HEK293 (cell line): ENCODE data around the gene ZNF236.

Experiments
- CTCF ChIA-PET: fragments of 350-600 bp; formaldehyde crosslinking; extraction: SDS; loops from one replicate; lab custom pipeline; 2021; ENCODE audit warnings: antibody characterized with exemption; lab: Yijun Ruan, JAX
- POLR2A ChIA-PET: fragments of 300-600 bp; formaldehyde crosslinking; extraction: SDS; loops from one replicate; lab custom pipeline; 2020; ENCODE audit warnings: antibody characterized with exemption, inconsistent platforms; lab: Yijun Ruan, JAX
- H3K27ac ChIP-seq: fragments of 200-500 bp; sonication (Bioruptor generic); 2 replicates; pipeline ENCODE4 v1.5.1; 2014; ENCODE audit warnings: low read depth, low read length, control low read depth, inconsistent platforms; ENCODE audit errors: extremely low read depth
- H3K36me3 ChIP-seq, 2 experiments: fragments of 200-500 bp in 1 of 2; sonication (Bioruptor generic) in 1 of 2; 1 replicate in 1 of 2; 2 replicates in 1 of 2; pipeline ENCODE4 v1.5.1; 2014 to 2017; ENCODE audit warnings: inconsistent platforms in 2 of 2, low read length in 2 of 2; ENCODE audit not compliant: control insufficient read depth in 2 of 2, insufficient read depth in 1 of 2
- H3K4me1 ChIP-seq: fragments of 200-500 bp; sonication (Bioruptor generic); 2 replicates; pipeline ENCODE4 v1.5.1; 2014; ENCODE audit warnings: mild to moderate bottlenecking, low read length, inconsistent platforms; ENCODE audit not compliant: control insufficient read depth, insufficient read depth
- H3K4me3 ChIP-seq: 2 replicates; pipeline ENCODE4 v1.5.1; 2011; ENCODE audit warnings: low read depth, mild to moderate bottlenecking, control low read depth, low read length, moderate library complexity
- H3K9me3 ChIP-seq: fragments of 200-500 bp; sonication (Bioruptor generic); 2 replicates; pipeline ENCODE4 v1.5.1; 2014; ENCODE audit warnings: low read depth, low read length, inconsistent platforms; ENCODE audit not compliant: control insufficient read depth, insufficient read depth
- SCRT1 ChIP-seq: fragments of 450-650 bp; formaldehyde crosslinking; IDR thresholded peaks from 2 replicates; pipeline ENCODE4 v1.5.1; 2016; ENCODE audit warnings: missing biosample characterization, missing genetic modification characterization, borderline replicate concordance
- SP3 ChIP-seq: fragments of 450-650 bp; formaldehyde crosslinking; IDR thresholded peaks from 2 replicates; pipeline ENCODE4 v1.5.1; 2016; ENCODE audit warnings: missing biosample characterization, missing genetic modification characterization
- TRIM28 ChIP-seq: IDR thresholded peaks from 2 replicates; pipeline ENCODE4 v1.6.1; 2011; ENCODE audit warnings: low read length, control low read depth, borderline replicate concordance
- YY1 ChIP-seq: fragments of 450-650 bp; formaldehyde crosslinking; IDR thresholded peaks from 2 replicates; pipeline ENCODE4 v1.5.1; 2018; ENCODE audit warnings: missing biosample characterization, missing genetic modification characterization
- ZBTB11 ChIP-seq: fragments of 450-650 bp; formaldehyde crosslinking; conservative IDR thresholded peaks from 2 replicates; pipeline ENCODE4 v1.5.1; 2016; ENCODE audit warnings: low read depth, missing biosample characterization, missing genetic modification characterization
- ZFP37 ChIP-seq: fragments of 450-650 bp; formaldehyde crosslinking; IDR thresholded peaks from 2 replicates; pipeline ENCODE4 v1.5.1; 2016; ENCODE audit warnings: missing biosample characterization, missing genetic modification characterization
- ZIC2 ChIP-seq: fragments of 450-650 bp; formaldehyde crosslinking; IDR thresholded peaks from 2 replicates; pipeline ENCODE4 v1.5.1; 2016; ENCODE audit warnings: missing biosample characterization, missing genetic modification characterization
- ZNF114 ChIP-seq: fragments of 450-650 bp; formaldehyde crosslinking; IDR thresholded peaks from 2 replicates; pipeline ENCODE4 v1.5.0; 2017; ENCODE audit warnings: missing biosample characterization, missing genetic modification characterization
- ZNF121 ChIP-seq: fragments of 450-650 bp; formaldehyde crosslinking; IDR thresholded peaks from 2 replicates; pipeline ENCODE4 v1.5.1; 2016; ENCODE audit warnings: missing biosample characterization, missing genetic modification characterization
- ZNF133 ChIP-seq: fragments of 450-650 bp; formaldehyde crosslinking; IDR thresholded peaks from 2 replicates; pipeline ENCODE4 v1.5.1; 2016; ENCODE audit warnings: missing biosample characterization, missing genetic modification characterization
- ZNF155 ChIP-seq: fragments of 450-650 bp; formaldehyde crosslinking; IDR thresholded peaks from 2 replicates; pipeline ENCODE4 v1.5.1; 2016; ENCODE audit warnings: missing biosample characterization, missing genetic modification characterization
- ZNF157 ChIP-seq: fragments of 450-650 bp; formaldehyde crosslinking; IDR thresholded peaks from 2 replicates; pipeline ENCODE4 v1.5.1; 2016; ENCODE audit warnings: missing biosample characterization, missing genetic modification characterization
- ZNF16 ChIP-seq: fragments of 450-650 bp; formaldehyde crosslinking; IDR thresholded peaks from 2 replicates; pipeline ENCODE4 v1.5.1; 2016; ENCODE audit warnings: low read depth, missing biosample characterization, missing genetic modification characterization
- ZNF2 ChIP-seq: fragments of 450-650 bp; formaldehyde crosslinking; IDR thresholded peaks from 2 replicates; pipeline ENCODE4 v1.5.1; 2016; ENCODE audit warnings: missing biosample characterization, missing genetic modification characterization
- ZNF211 ChIP-seq: fragments of 450-650 bp; formaldehyde crosslinking; IDR thresholded peaks from 2 replicates; pipeline ENCODE4 v1.5.1; 2016; ENCODE audit warnings: low read depth, missing biosample characterization, missing genetic modification characterization
- ZNF221 ChIP-seq: fragments of 450-650 bp; formaldehyde crosslinking; IDR thresholded peaks from 2 replicates; pipeline ENCODE4 v1.5.1; 2017; ENCODE audit warnings: missing biosample characterization, missing genetic modification characterization, borderline replicate concordance
- ZNF302 ChIP-seq: fragments of 450-650 bp; formaldehyde crosslinking; IDR thresholded peaks from 2 replicates; pipeline ENCODE4 v1.5.1; 2016; ENCODE audit warnings: missing biosample characterization, missing genetic modification characterization, low read depth
- ZNF324 ChIP-seq: fragments of 450-650 bp; formaldehyde crosslinking; IDR thresholded peaks from 2 replicates; pipeline ENCODE4 v1.5.1; 2016; ENCODE audit warnings: missing biosample characterization, missing genetic modification characterization
- ZNF341 ChIP-seq: fragments of 450-650 bp; formaldehyde crosslinking; IDR thresholded peaks from 2 replicates; pipeline ENCODE4; 2016; ENCODE audit warnings: low read depth, missing biosample characterization, missing genetic modification characterization
- ZNF366 ChIP-seq: fragments of 450-650 bp; formaldehyde crosslinking; conservative IDR thresholded peaks from 2 replicates; pipeline ENCODE4 v1.5.1; 2016; ENCODE audit warnings: missing biosample characterization, missing genetic modification characterization
- ZNF394 ChIP-seq: fragments of 450-650 bp; formaldehyde crosslinking; IDR thresholded peaks from 2 replicates; pipeline ENCODE4 v1.5.1; 2016; ENCODE audit warnings: missing biosample characterization, missing genetic modification characterization, mild to moderate bottlenecking, moderate library complexity, borderline replicate concordance
- ZNF416 ChIP-seq: fragments of 450-650 bp; formaldehyde crosslinking; IDR thresholded peaks from 2 replicates; pipeline ENCODE4 v1.5.1; 2016; ENCODE audit warnings: missing biosample characterization, missing genetic modification characterization
- ZNF560 ChIP-seq: fragments of 450-650 bp; formaldehyde crosslinking; IDR thresholded peaks from 2 replicates; pipeline ENCODE4 v1.5.1; 2017; ENCODE audit warnings: missing biosample characterization, missing genetic modification characterization, borderline replicate concordance
- ZNF670 ChIP-seq: fragments of 450-650 bp; formaldehyde crosslinking; IDR thresholded peaks from 2 replicates; pipeline ENCODE4 v1.5.1; 2016; ENCODE audit warnings: missing biosample characterization, missing genetic modification characterization, low read depth
- ZNF701 ChIP-seq: fragments of 450-650 bp; formaldehyde crosslinking; IDR thresholded peaks from 2 replicates; pipeline ENCODE4 v1.5.1; 2016; ENCODE audit warnings: missing biosample characterization, missing genetic modification characterization
- ZNF792 ChIP-seq: fragments of 450-650 bp; formaldehyde crosslinking; IDR thresholded peaks from 2 replicates; pipeline ENCODE4 v1.5.1; 2016; ENCODE audit warnings: missing biosample characterization, missing genetic modification characterization
- ZNF843 ChIP-seq: fragments of 450-650 bp; formaldehyde crosslinking; IDR thresholded peaks from 2 replicates; pipeline ENCODE4 v1.5.1; 2016; ENCODE audit warnings: missing biosample characterization, missing genetic modification characterization
- ZSCAN30 ChIP-seq: fragments of 450-650 bp; IDR thresholded peaks from 2 replicates; pipeline ENCODE4 v1.5.1; 2018; ENCODE audit warnings: missing biosample characterization, mild to moderate bottlenecking, missing genetic modification characterization, moderate library complexity
- TF ChIP-seq, protein P1 (sequence below): fragments of 450-650 bp; formaldehyde crosslinking; IDR thresholded peaks from 2 replicates; pipeline ENCODE4 v1.5.1; 2016; ENCODE audit warnings: missing biosample characterization, missing genetic modification characterization, low read depth
- TF ChIP-seq, protein P2 (sequence below): fragments of 450-650 bp; formaldehyde crosslinking; IDR thresholded peaks from 2 replicates; pipeline ENCODE4 v1.5.1; 2016; ENCODE audit warnings: missing biosample characterization, missing genetic modification characterization
- TF ChIP-seq, protein P3 (sequence below): fragments of 450-650 bp; formaldehyde crosslinking; IDR thresholded peaks from 2 replicates; pipeline ENCODE4 v1.5.1; 2016; ENCODE audit warnings: missing biosample characterization, missing genetic modification characterization

ZNF236 gene

GRCh38 chr18:76875390-76876325, 53.3 kb downstream of the ZNF236 start (continued):
- TF ChIP-seq, protein P1, sequence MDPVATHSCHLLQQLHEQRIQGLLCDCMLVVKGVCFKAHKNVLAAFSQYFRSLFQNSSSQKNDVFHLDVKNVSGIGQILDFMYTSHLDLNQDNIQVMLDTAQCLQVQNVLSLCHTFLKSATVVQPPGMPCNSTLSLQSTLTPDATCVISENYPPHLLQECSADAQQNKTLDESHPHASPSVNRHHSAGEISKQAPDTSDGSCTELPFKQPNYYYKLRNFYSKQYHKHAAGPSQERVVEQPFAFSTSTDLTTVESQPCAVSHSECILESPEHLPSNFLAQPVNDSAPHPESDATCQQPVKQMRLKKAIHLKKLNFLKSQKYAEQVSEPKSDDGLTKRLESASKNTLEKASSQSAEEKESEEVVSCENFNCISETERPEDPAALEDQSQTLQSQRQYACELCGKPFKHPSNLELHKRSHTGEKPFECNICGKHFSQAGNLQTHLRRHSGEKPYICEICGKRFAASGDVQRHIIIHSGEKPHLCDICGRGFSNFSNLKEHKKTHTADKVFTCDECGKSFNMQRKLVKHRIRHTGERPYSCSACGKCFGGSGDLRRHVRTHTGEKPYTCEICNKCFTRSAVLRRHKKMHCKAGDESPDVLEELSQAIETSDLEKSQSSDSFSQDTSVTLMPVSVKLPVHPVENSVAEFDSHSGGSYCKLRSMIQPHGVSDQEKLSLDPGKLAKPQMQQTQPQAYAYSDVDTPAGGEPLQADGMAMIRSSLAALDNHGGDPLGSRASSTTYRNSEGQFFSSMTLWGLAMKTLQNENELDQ, result no peak
- TF ChIP-seq ZNF157 (tag by site-specific recombination) (no peak), SCRT1 (peak; percentile 9; the same call in 1 of the 2 replicates), ZNF366 (tag by site-specific recombination) (no peak), ZNF792 (no peak)

- POLR2A ChIA-PET, result no interaction called here
Observed at GRCh38 chr18:76878426-76878825, 56.1 kb downstream of the ZNF236 start.

GRCh38 chr18:76880026-76880425, 57.7 kb downstream of the ZNF236 start:
- Histone ChIP-seq H3K4me3 (no peak overlapping the region), H3K9me3 (no peaks in the 10 kb centered on the region), H3K27ac (no peak overlapping the region), H3K36me3 (peaks cover 46 to 68% of the 10 kb centered on the region in 2 experiments), H3K4me1 (no peaks in the 10 kb centered on the region)
- CTCF ChIA-PET, result no interaction called here
- no peak for TF ChIP-seq ZSCAN30 (tag by site-specific recombination)
- no peak for TF ChIP-seq ZNF394 (tag by site-specific recombination)
- TF ChIP-seq ZNF701, result no peak
- TF ChIP-seq ZFP37, result no peak
- TF ChIP-seq, protein P2, sequence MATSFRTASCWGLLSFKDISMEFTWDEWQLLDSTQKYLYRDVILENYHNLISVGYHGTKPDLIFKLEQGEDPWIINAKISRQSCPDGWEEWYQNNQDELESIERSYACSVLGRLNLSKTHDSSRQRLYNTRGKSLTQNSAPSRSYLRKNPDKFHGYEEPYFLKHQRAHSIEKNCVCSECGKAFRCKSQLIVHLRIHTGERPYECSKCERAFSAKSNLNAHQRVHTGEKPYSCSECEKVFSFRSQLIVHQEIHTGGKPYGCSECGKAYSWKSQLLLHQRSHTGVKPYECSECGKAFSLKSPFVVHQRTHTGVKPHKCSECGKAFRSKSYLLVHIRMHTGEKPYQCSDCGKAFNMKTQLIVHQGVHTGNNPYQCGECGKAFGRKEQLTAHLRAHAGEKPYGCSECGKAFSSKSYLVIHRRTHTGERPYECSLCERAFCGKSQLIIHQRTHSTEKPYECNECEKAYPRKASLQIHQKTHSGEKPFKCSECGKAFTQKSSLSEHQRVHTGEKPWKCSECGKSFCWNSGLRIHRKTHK, result no peak
- TF ChIP-seq ZNF843 (tag by site-specific recombination), result no peak
- no peak for TF ChIP-seq ZNF211 (tag by site-specific recombination)
- TF ChIP-seq ZNF302 (tag by site-specific recombination), result no peak
- TF ChIP-seq ZNF221, result no peak
- no peak for TF ChIP-seq ZNF341 (tag by site-specific recombination)
- no peak for TF ChIP-seq ZNF670 (tag by site-specific recombination)
- POLR2A ChIA-PET, result no interaction called here

More at GRCh38 chr18:76878426-76878825, 56.1 kb downstream of the ZNF236 start:
- CTCF ChIA-PET, result interaction anchor here (1.7 kb wide), 1 partner anchor 75 kb away, joined by 6 read pairs; no protein-coding TSS in a partner anchor
- H3K36me3 ChIP-seq, result peaks cover 43 to 62% of the 10 kb centered on the region in 2 experiments
- H3K9me3 ChIP-seq, result no peaks in the 10 kb centered on the region
- TF ChIP-seq ZIC2 (tag by site-specific recombination), result no peak
- TF ChIP-seq ZNF114 (tag by site-specific recombination), result no peak
- no peak for TF ChIP-seq ZNF16 (tag by site-specific recombination)
- TF ChIP-seq ZNF2 (tag by site-specific recombination), result no peak
- no peak for TF ChIP-seq SP3 (tag by site-specific recombination)
- TF ChIP-seq ZNF133 (tag by site-specific recombination), result no peak
- no peak for TF ChIP-seq TRIM28
- TF ChIP-seq ZNF843 (tag by site-specific recombination), result no peak
- no peak for TF ChIP-seq ZNF416 (tag by site-specific recombination)
- TF ChIP-seq ZNF155 (tag by site-specific recombination), result no peak
- TF ChIP-seq ZNF121 (tag by site-specific recombination), result no peak
- TF ChIP-seq ZNF324 (tag by site-specific recombination), result no peak
- TF ChIP-seq, protein P3, sequence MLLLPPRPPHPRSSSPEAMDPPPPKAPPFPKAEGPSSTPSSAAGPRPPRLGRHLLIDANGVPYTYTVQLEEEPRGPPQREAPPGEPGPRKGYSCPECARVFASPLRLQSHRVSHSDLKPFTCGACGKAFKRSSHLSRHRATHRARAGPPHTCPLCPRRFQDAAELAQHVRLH, result no peak
- TF ChIP-seq ZNF560 (tag by site-specific recombination), result no peak
- no peak for TF ChIP-seq ZBTB11 (tag by site-specific recombination)
- no peak for TF ChIP-seq YY1 (tag by site-specific recombination)
- no peak overlapping the region for H3K4me3 ChIP-seq
- H3K27ac ChIP-seq, result no peak overlapping the region
- no peaks in the 10 kb centered on the region for H3K4me1 ChIP-seq
